ENCODE data around the gene DHX35.

- TF ChIP-seq JUND (IDR thresholded peaks at IDR 0.05) (no peak), MAX (IDR thresholded peaks at IDR 0.05) (no peak), CTCF (IDR thresholded peaks at IDR 0.05 in 2 of 3, conservative IDR thresholded peaks at IDR 0.05 in 1 of 3; ENCODE audit: borderline replicate concordance in 1 of 3, insufficient read depth in 1 of 3, low read depth in 2 of 3, low read length in 2 of 3) (no peak), POLR2A (IDR thresholded peaks at IDR 0.05; ENCODE audit: borderline replicate concordance, extremely low read depth, insufficient read depth, insufficient read length) (no peak), EZH2 (IDR thresholded peaks at IDR 0.05) (no peak), SIN3A (IDR thresholded peaks at IDR 0.05; ENCODE audit: low read depth) (no peak)
Observed at GRCh38 chr20:38965264-38965663, 3.1 kb downstream of the DHX35 start.

All from HCT116 (cell line).